Measurements from ENCODE around the gene ZCCHC24.

ZCCHC24 gene

GRCh38 chr10:79355420-79356017 is 89.9 kb downstream of the ZCCHC24 start:
- DNase-seq, result no peak

- DNase-seq, result no peak
Observed at GRCh38 chr10:79354615-79355014, 90.8 kb downstream of the ZCCHC24 start.

GRCh38 chr10:79354141-79354540 is 91.3 kb downstream of the ZCCHC24 start:
- DNase-seq, result no peak

- no peak for DNase-seq
Observed at GRCh38 chr10:79353726-79354125, 91.7 kb downstream of the ZCCHC24 start.

GRCh38 chr10:79353000-79353406 is 92.4 kb downstream of the ZCCHC24 start:
- DNase-seq, result no peak

- no peak for DNase-seq
Observed at GRCh38 chr10:79352035-79352877, 93.2 kb downstream of the ZCCHC24 start.

- DNase-seq, result no peak
Observed at GRCh38 chr10:79351332-79351731, 94.1 kb downstream of the ZCCHC24 start.

- DNase-seq, result no peak
Observed at GRCh38 chr10:79350407-79351154, 94.8 kb downstream of the ZCCHC24 start.

- no peak for DNase-seq
Observed at GRCh38 chr10:79349766-79350406, 95.5 kb downstream of the ZCCHC24 start.

- no peak for DNase-seq
Observed at GRCh38 chr10:79349072-79349491, 96.3 kb downstream of the ZCCHC24 start.

GRCh38 chr10:79348640-79348988 is 96.8 kb downstream of the ZCCHC24 start:
- no peak for DNase-seq

GRCh38 chr10:79347894-79348639 is 97.4 kb downstream of the ZCCHC24 start:
- peak; percentile 63 to 70 for DNase-seq

- DNase-seq, result peak; percentile 93 to 99
Observed at GRCh38 chr10:79347226-79347893, 98.1 kb downstream of the ZCCHC24 start, which contains the start of gene PPIF. Gene PPIF (plus strand): TSS chr10:79347469. CDS start chr10:79347549, 80 bp downstream.

GRCh38 chr10:79346388-79347225 is 98.8 kb downstream of the ZCCHC24 start:
- no peak for DNase-seq

GRCh38 chr10:79346012-79346340 is 99.4 kb downstream of the ZCCHC24 start:
- no peak for DNase-seq

GRCh38 chr10:79345241-79346011 is 100.0 kb downstream of the ZCCHC24 start:
- no peak for DNase-seq

GRCh38 chr10:79344502-79345195 is 100.8 kb downstream of the ZCCHC24 start:
- DNase-seq, result no peak

GRCh38 chr10:79342811-79343561 is 102.4 kb downstream of the ZCCHC24 start:
- no peak for DNase-seq

- no peak for DNase-seq
Observed at GRCh38 chr10:79342295-79342761, 103.1 kb downstream of the ZCCHC24 start.

Data from stimulated activated CD4-positive, alpha-beta T cell treated with anti-CD3 and anti-CD28 coated beads, Interleukin-2, amount 100 ng/mL, for 48 hours (primary cell).